ENCODE measurements around the gene TUG1. TPM values are rescaled to one million over a fixed set of nuclear protein-coding genes. Genes with fewer than 3 reads are reported as not detected.

TUG1 gene
- total RNA-seq, 1 donor from 2014 or later, result 64.4 TPM

GRCh38 chr22:30930228-30930627 is 38.8 kb upstream of the TUG1 start:
- H3K4me3 ChIP-seq, result no peak overlapping the region
- no peaks in the 10 kb centered on the region for H3K4me1 ChIP-seq
- H3K9me3 ChIP-seq, result no peaks in the 10 kb centered on the region
- no peaks in the 10 kb centered on the region for H3K27me3 ChIP-seq (ENCODE audit: low read depth)
- TF ChIP-seq, protein P1, sequence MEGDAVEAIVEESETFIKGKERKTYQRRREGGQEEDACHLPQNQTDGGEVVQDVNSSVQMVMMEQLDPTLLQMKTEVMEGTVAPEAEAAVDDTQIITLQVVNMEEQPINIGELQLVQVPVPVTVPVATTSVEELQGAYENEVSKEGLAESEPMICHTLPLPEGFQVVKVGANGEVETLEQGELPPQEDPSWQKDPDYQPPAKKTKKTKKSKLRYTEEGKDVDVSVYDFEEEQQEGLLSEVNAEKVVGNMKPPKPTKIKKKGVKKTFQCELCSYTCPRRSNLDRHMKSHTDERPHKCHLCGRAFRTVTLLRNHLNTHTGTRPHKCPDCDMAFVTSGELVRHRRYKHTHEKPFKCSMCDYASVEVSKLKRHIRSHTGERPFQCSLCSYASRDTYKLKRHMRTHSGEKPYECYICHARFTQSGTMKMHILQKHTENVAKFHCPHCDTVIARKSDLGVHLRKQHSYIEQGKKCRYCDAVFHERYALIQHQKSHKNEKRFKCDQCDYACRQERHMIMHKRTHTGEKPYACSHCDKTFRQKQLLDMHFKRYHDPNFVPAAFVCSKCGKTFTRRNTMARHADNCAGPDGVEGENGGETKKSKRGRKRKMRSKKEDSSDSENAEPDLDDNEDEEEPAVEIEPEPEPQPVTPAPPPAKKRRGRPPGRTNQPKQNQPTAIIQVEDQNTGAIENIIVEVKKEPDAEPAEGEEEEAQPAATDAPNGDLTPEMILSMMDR (IDR thresholded peaks at IDR 0.05), result no peak
- DNase-seq (no peak), ATAC-seq (no peak)
- H3K36me3 ChIP-seq, result peaks cover 99% of the 10 kb centered on the region
- intact Hi-C loops (cut with DNase I), result no loop called here
- no peak overlapping the region for H3K27ac ChIP-seq

DNA sequence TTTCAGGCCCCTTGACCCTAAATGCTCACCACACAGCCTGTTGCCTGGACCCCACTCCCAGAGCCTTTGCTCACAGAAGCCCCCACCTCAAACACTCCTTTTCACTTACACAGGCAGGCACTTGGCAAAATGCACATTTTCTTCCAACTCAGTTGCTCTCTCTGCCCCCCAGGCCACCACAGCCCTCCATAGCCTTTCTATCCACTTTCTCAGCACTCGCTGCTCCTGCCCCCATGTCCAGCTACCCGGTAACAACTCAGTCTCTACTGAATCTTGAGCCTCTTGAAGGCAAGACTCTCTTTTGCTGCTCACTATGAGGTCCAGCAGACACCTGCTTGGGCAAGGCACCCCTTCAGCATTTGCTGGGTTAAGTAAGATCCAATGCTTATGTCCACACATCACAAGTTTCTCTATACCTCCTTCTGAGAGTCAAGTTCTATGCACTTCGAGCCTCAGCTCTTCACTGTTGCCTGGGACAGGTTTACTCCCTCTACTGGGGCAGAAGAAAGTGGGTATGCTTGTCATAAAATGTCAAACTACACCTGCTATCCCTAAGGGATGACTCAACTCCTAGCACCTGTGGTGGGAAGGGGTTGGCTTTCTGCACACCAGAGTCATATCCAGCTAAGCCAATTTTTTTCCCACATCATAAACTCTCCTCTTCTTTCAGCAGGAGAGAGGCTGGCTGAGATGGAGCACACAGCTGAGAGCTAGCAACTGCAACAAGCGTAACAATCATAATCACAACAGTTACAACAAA is 37.3 kb upstream of the TUG1 start:
- peaks cover 99% of the 10 kb centered on the region for H3K36me3 ChIP-seq
- no peak overlapping the region for H3K27ac ChIP-seq
- DNase-seq, result no peak
- H3K4me1 ChIP-seq, result no peaks in the 10 kb centered on the region
- TF ChIP-seq, protein P1 (IDR thresholded peaks at IDR 0.05), result no peak
- no peak overlapping the region for H3K4me3 ChIP-seq
- H3K9me3 ChIP-seq, result no peaks in the 10 kb centered on the region
- intact Hi-C loops (cut with DNase I), result no loop called here
- no peak for ATAC-seq
- H3K27me3 ChIP-seq (ENCODE audit: low read depth), result no peaks in the 10 kb centered on the region

- TF ChIP-seq, protein P1 (IDR thresholded peaks at IDR 0.05), result no peak
- Histone ChIP-seq H3K4me1 (no peaks in the 10 kb centered on the region), H3K9me3 (no peaks in the 10 kb centered on the region), H3K4me3 (no peak overlapping the region), H3K27ac (no peak overlapping the region), H3K27me3 (ENCODE audit: low read depth) (no peaks in the 10 kb centered on the region), H3K36me3 (peaks cover 99% of the 10 kb centered on the region)
- DNase-seq, result no peak
- intact Hi-C loops (cut with DNase I), result no loop called here
- ATAC-seq, result no peak
These were observed 36.4 kb upstream of the TUG1 start for GRCh38 chr22:30932661-30933060.

GRCh38 chr22:30933457-30933856 is 35.6 kb upstream of the TUG1 start:
- no peaks in the 10 kb centered on the region for H3K27me3 ChIP-seq (ENCODE audit: low read depth)
- intact Hi-C loops (cut with DNase I), result no loop called here
- no peak overlapping the region for H3K4me3 ChIP-seq
- DNase-seq (no peak), ATAC-seq (no peak)
- H3K27ac ChIP-seq, result no peak overlapping the region
- TF ChIP-seq, protein P1 (IDR thresholded peaks at IDR 0.05), result no peak
- H3K9me3 ChIP-seq, result no peaks in the 10 kb centered on the region
- H3K36me3 ChIP-seq, result peaks cover 99% of the 10 kb centered on the region
- no peaks in the 10 kb centered on the region for H3K4me1 ChIP-seq

GRCh38 chr22:30934053-30934452 is 35.0 kb upstream of the TUG1 start:
- no peaks in the 10 kb centered on the region for H3K4me1 ChIP-seq
- peaks cover 99% of the 10 kb centered on the region for H3K36me3 ChIP-seq
- TF ChIP-seq, protein P1 (IDR thresholded peaks at IDR 0.05), result no peak
- intact Hi-C loops (cut with DNase I), result no loop called here
- no peak for DNase-seq
- H3K4me3 ChIP-seq, result no peak overlapping the region
- H3K27me3 ChIP-seq (ENCODE audit: low read depth), result no peaks in the 10 kb centered on the region
- no peak for ATAC-seq
- no peak overlapping the region for H3K27ac ChIP-seq
- no peaks in the 10 kb centered on the region for H3K9me3 ChIP-seq

Measured in lower lobe of right lung (tissue), 2 donors.